GM12874 (cell line): Measurements from ENCODE around the gene CAMK4.

Source experiments
- TF ChIP-seq, protein P1 (sequence below): IDR thresholded peaks from 2 replicates; pipeline ENCODE4 v1.5.1; 2011; ENCODE audit warnings: low read depth, mild to moderate bottlenecking, control low read depth, low read length, moderate library complexity; ENCODE audit not compliant: insufficient read depth

The CAMK4 gene

DNA sequence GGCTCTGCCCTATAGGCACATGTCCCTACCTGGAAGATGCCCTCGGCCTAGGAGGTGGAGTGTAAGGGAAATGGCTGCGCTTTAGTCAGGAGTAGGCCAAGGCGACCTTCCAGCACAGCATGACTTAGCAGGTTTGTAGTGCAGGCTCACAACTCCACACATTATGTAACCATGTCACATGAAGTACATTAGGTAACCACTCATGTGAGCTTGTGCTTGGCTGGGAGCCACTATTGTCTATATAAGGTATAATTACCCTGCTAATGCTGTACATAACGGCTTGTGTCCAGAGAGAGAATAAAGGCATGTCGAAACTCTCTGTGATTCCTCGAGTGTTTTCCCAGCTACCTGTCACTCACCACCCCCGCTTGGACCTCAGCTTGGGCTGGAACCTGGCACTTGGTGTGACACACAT lies 74.9 kb downstream of the CAMK4 start:
- TF ChIP-seq, protein P1, sequence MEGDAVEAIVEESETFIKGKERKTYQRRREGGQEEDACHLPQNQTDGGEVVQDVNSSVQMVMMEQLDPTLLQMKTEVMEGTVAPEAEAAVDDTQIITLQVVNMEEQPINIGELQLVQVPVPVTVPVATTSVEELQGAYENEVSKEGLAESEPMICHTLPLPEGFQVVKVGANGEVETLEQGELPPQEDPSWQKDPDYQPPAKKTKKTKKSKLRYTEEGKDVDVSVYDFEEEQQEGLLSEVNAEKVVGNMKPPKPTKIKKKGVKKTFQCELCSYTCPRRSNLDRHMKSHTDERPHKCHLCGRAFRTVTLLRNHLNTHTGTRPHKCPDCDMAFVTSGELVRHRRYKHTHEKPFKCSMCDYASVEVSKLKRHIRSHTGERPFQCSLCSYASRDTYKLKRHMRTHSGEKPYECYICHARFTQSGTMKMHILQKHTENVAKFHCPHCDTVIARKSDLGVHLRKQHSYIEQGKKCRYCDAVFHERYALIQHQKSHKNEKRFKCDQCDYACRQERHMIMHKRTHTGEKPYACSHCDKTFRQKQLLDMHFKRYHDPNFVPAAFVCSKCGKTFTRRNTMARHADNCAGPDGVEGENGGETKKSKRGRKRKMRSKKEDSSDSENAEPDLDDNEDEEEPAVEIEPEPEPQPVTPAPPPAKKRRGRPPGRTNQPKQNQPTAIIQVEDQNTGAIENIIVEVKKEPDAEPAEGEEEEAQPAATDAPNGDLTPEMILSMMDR, result no peak

DNA sequence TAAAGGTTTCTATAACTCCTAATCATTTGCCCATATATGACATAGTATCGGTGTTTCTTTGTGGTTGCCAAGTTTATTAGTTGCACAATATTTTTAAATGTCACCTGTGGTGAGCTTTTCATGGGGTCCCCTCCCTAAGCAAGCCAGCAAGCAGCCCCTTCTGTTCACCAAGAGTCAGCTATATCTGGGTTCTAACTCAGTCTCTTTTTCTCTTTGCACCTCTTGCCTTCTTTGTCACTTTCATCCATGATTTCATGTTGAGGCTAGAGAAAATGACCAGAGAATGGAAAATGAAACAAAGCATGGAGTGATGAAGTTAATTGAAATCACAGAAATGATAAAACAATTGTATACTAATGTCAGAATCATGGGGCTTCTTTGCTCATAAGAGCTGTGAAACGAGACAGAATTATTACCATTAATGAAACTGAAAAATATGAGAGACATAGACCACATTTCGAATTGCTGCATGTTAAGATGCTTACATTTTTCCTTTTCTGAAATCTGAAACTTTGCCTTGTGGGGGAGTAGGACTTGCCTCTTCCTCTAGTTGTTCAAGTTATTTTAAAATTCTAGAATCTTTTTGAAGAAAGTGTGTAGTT lies 75.7 kb downstream of the CAMK4 start:
- TF ChIP-seq, protein P1, result no peak

DNA sequence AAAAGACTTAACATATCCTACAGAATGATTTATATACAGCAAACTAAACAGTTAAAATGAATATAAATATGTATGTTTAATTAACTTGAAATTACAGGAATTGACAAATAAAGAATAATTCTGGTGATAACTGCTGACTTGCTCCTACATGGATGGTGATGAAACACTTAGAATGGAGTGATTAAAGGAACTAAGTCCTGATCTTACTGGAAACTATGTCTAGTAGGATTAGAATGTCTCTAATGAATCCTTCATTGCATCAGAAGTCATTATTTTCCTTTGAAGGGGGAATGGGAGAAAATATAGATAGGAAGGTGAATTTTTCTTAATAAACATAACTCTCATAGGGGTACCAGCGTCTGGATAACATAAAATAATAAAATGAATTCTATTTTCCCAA lies 77.1 kb downstream of the CAMK4 start:
- TF ChIP-seq, protein P1, result no peak

DNA sequence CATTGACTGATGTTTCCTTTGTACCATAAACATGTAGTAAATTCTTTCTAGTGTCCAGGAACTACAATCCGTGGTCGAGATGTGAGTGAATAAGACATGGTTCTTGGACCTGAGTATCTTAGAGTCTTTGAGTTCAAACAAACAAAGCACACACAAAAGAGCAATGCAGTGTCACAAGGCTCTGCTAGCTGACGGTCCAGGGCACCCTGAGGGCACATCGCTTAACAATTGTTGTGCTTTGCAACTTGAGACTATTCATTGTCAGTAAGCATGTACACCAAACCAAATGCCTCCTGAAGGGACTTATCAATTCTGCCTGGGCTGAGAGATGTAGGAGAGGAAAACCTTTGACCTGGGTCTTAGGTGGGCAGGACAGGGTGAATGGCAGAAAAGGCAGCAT lies 84.8 kb downstream of the CAMK4 start:
- TF ChIP-seq, protein P1, result no peak

DNA sequence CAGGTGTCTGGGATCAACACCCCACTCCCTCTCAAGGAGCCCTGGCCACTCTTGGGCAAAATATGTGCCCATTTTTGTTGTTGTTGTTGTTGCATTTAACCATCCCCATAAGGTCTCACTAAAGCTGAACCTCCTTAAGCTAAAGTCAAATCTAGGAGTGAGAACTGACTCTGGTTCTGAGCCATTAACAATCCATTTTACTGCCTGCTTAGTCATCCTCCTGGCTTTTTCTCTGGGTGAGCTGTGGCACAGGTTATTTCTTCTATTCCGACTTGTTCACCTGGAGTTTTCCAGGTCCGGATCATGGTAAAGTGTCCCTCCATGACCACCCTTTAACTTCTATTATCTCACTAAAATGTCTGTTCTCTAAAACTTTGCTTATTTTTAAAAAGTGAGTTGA lies 85.2 kb downstream of the CAMK4 start:
- TF ChIP-seq, protein P1, result no peak

DNA sequence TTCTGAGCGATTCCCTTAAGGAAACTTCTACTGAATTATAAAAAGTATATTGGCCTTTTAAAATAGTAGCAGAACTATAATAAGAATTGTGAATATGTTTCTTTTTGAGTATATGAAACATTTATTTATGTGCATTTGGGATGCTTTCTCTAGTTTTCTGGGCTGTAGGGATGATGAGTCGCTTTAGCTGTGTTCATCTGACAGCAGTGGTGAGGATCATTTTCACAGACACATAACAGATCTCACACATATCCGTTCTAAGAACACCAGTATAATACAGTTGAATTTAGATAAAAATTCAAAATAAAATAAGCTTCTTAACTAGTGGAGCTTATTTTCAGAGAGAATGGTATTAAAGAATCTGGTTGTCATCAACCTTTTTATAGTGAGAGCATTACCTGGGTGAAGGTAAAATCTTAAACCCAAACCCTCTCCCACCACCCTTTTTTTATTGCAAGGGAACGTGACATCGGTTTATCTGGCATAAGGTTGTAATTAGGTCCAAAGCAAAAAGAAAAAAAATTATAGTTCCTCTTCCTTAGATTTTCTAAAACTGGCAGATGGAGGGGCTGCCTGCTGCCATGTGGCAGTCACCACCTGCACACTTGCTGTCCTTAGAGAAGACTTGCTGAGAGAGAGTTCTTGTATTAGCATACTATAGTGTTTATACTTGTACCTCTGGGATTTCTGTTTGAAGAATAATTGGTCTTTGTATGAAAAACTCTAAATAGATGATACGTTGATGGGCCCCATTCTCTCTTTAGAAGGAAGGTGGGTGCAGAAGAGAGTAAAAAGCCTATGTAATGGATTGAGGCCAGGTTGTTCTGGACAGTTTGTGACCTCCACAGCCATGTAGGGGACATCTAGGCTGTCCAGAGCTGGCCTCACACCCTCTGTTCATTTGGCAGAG lies 86.8 kb downstream of the CAMK4 start:
- TF ChIP-seq, protein P1, result no peak

DNA sequence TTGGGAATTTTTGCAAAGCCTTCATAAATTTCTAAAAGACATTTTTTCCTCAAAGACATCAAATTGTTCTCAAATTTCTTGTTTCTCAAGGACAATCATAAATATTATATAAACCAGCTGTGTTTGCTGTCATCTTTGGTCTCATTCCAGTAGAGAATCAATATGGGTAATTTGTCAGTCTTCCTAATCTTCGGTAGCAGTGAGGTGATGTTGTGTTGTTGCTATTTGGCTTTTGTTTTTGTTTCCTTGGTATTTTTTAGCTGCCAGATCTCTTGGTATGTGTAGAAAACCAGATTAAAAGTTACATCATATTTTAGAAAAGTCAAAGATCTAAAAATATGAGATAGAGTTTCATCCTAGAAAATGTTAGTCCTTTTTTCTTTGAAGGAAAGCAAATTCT lies 87.5 kb downstream of the CAMK4 start:
- TF ChIP-seq, protein P1, result no peak
